ENCODE results near the gene SIGMAR1.
A peak's percentile ranks its signal among the peaks of the same experiment; 100 is the strongest.

The SIGMAR1 gene

DNA sequence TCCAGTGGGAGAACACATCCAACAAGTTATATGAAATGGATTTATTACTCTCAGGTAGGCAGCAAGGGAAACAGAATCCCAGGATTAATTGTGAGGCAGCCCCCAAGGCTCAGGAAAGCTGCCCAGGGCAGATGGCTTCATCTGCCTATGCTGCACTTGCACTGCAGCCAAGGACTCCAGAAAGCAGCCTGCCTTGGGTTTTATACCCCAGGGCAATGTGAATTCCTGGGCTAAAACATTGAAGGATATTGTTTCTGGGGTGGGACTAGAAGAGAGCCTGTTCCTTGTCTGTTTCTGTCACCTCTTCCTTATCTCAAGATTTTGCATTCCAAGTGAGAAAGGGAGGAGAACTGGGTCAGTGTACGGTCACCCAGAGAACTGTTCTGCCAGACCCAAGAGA lies 33.7 kb upstream of the SIGMAR1 start:
- DNase-seq (ENCODE audit: insufficient read length, low spot score) (no peak), FAIRE-seq (no peak)
- TF ChIP-seq TAF1 (IDR thresholded peaks at IDR 0.05; ENCODE audit: low read depth, low read length) (no peak), SPI1 (IDR thresholded peaks at IDR 0.05; ENCODE audit: low read depth, low read length) (no peak), POLR2A (IDR thresholded peaks at IDR 0.05; ENCODE audit: low read depth, low read length) (no peak), PAX5 (IDR thresholded peaks at IDR 0.05; ENCODE audit: insufficient read depth, low read length, severe bottlenecking) (no peak), POLR2AphosphoS5 (IDR thresholded peaks at IDR 0.05; ENCODE audit: low read depth, low read length) (no peak), POU2F2 (IDR thresholded peaks at IDR 0.05; ENCODE audit: low read depth, low read length) (no peak)

DNA sequence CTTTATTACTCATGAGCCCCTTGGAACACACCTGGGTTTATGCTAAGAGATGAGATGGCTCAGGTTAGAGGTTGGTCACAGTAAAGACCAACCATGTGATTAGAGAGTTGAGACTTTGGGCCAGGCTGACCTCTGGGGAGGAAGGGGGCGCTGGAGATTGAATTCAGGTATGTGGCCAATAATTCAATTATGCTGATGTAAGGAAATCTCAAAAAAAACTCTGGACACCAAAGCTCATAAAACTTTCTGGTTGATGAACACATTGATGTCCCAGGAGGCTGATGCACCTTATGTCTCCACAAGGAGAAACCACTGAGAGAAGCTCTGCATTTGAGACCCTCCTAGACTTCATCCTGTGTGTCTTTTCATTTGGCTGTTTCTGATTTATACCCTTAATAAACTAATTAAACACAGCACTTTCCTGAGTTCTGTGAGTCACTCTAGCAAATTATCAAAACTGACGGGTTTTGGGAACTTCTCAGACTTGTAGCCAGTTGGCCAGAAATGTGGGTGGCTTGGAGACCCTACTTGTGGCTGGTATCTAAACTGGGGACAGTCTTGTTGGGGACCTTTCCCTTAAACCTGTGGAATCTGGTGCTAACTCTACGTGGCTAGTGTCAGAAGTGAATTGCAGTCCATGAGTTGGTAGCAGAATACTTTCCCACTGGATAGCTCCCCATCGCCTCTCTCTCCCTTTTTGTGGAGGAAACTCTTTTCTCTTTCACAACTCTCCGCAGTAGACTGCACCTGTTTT lies 32.4 kb upstream of the SIGMAR1 start:
- DNase-seq (ENCODE audit: insufficient read length, low spot score): no peak
- no peak for TF ChIP-seq TAF1 (IDR thresholded peaks at IDR 0.05; ENCODE audit: low read depth, low read length)
- TF ChIP-seq POU2F2 (IDR thresholded peaks at IDR 0.05; ENCODE audit: low read depth, low read length): no peak
- TF ChIP-seq POLR2A (IDR thresholded peaks at IDR 0.05; ENCODE audit: low read depth, low read length): no peak
- TF ChIP-seq SPI1 (IDR thresholded peaks at IDR 0.05; ENCODE audit: low read depth, low read length): no peak
- no peak for TF ChIP-seq POLR2AphosphoS5 (IDR thresholded peaks at IDR 0.05; ENCODE audit: low read depth, low read length)
- no peak for TF ChIP-seq PAX5 (IDR thresholded peaks at IDR 0.05; ENCODE audit: insufficient read depth, low read length, severe bottlenecking)
- FAIRE-seq: no peak

DNA sequence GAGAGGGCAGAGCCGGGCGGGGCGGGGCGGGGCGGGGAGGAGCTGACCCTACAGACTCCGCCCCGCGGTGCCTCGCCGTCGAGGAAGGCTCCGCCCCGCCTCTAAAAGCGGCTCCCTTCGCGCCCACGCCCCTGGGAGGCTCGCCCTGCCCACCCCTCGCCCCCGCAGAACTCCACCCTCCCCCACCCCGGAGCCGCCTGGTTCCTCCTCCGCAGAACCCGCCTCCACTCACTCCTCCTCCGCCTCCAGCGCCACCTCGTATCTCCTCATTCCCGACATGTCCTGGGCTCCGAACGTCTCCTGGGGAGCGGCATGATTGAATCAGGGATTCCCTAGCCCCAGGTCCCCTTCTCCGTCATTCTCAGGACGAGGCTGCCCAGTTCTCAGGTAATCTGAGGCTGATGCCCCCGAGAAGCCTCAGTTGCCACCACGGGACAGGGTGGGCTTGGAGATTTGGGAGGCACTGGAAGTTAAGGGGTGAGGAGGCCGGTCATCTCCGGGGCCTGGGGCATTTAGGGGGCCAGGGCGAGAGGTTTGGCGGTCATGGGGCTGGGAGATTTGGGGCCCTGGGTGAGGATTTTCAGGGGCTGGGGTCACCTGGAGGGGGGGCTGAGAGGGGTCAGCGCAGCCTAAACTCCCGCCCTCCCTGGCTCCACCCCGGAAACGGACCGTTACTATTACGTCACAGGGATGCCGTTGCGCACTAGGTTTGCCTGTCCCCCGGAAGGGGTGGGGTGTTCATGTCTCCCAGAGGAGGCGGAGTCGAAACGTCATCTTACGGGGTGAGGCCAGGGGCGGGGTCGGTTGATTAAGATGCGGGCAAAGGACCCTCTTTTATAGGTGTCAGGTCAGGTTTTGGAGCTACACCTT lies 28.0 kb upstream of the SIGMAR1 start:
- DNase-seq (ENCODE audit: insufficient read length, low spot score) (peak; percentile 79), FAIRE-seq (peak; percentile 87)
- TF ChIP-seq SPI1 (IDR thresholded peaks at IDR 0.05; ENCODE audit: low read depth, low read length): no peak
- TF ChIP-seq PAX5 (IDR thresholded peaks at IDR 0.05; ENCODE audit: insufficient read depth, low read length, severe bottlenecking): no peak
- no peak for TF ChIP-seq POLR2AphosphoS5 (IDR thresholded peaks at IDR 0.05; ENCODE audit: low read depth, low read length)
- no peak for TF ChIP-seq POLR2A (IDR thresholded peaks at IDR 0.05; ENCODE audit: low read depth, low read length)

DNA sequence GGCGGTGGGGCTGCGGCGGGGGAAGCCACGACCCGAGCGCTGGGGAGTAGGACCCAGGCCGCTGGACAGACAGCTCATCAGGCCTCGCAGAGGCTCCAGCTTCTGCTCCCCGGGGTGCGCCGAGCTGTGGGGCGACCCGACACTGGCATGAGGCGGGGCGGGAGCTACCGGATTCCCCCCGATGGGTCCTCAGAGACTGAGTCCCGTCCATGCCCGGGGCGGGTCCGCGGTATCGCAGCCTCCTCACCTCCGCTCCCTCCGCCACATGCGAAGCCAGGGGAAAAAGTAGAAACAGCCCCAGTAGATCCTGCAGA lies 27.4 kb upstream of the SIGMAR1 start:
- DNase-seq (ENCODE audit: insufficient read length, low spot score) (no peak), FAIRE-seq (no peak)
- TF ChIP-seq POLR2A (IDR thresholded peaks at IDR 0.05; ENCODE audit: low read depth, low read length) (no peak), PAX5 (IDR thresholded peaks at IDR 0.05; ENCODE audit: insufficient read depth, low read length, severe bottlenecking) (no peak), POLR2AphosphoS5 (IDR thresholded peaks at IDR 0.05; ENCODE audit: low read depth, low read length) (no peak), SPI1 (IDR thresholded peaks at IDR 0.05; ENCODE audit: low read depth, low read length) (no peak), POU2F2 (IDR thresholded peaks at IDR 0.05; ENCODE audit: low read depth, low read length) (no peak), TAF1 (IDR thresholded peaks at IDR 0.05; ENCODE audit: low read depth, low read length) (no peak)

DNA sequence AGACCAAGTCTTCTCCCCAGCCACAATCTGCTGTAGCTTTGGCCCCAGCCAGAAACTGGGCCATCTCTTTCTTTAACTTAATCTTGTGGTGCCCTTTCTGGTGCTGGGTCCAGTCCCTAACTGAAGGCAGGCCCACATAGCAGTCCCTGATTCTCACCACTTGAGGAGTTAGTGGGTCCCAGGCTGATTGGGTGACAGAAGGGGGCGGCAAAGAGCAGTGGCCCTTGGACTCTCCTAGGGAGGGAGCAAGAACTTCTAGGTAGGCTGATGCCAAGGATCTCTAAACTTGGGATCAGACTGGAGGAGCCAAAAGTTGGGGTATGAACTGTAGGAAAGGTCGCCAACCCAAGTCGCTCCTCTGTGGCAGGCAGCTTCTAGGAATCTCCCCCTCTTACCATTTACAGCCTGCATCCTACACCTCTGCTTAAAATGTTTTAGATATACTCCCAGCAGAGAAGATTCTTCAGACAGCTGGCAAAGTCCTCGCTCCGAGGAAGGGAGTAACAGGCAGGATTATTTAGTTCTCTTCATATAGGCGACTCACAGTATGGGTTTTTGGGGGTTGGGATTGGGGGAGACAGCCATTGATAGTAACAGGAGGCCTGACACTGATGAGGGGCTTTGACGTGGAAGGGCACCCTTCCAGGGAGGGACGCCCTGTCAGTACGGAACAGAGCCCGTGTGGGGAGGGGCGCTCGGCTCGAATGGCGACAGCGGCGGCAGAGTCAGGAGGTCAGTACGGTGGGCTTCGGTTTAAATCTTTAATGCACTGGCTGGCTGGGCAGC lies 26.9 kb upstream of the SIGMAR1 start:
- TF ChIP-seq POLR2AphosphoS5 (IDR thresholded peaks at IDR 0.05; ENCODE audit: low read depth, low read length) (no peak), TAF1 (IDR thresholded peaks at IDR 0.05; ENCODE audit: low read depth, low read length) (no peak), SPI1 (IDR thresholded peaks at IDR 0.05; ENCODE audit: low read depth, low read length) (no peak), PAX5 (IDR thresholded peaks at IDR 0.05; ENCODE audit: insufficient read depth, low read length, severe bottlenecking) (no peak)
- DNase-seq (ENCODE audit: insufficient read length, low spot score) (peak; percentile 53), FAIRE-seq (peak; percentile 60)

DNA sequence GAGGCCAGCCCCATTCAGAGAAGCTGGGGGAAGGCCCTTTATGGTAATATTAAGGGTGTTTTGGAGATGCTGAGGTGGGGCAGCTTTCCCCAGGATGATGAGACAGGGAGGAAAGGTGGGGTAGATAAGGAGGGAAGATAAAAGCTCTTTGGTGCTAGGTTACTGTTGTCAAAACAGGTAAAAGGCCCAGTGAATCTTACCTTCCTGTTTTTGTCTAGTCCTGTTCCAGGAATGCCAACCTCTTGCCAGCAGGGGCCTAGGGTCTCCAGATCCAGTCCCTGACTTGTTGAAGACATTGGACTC lies 25.7 kb upstream of the SIGMAR1 start:
- no peak for DNase-seq (ENCODE audit: insufficient read length, low spot score)
- no peak for FAIRE-seq
- TF ChIP-seq POU2F2 (IDR thresholded peaks at IDR 0.05; ENCODE audit: low read depth, low read length): no peak
- TF ChIP-seq SPI1 (IDR thresholded peaks at IDR 0.05; ENCODE audit: low read depth, low read length): no peak
- TF ChIP-seq PAX5 (IDR thresholded peaks at IDR 0.05; ENCODE audit: insufficient read depth, low read length, severe bottlenecking): no peak

DNA sequence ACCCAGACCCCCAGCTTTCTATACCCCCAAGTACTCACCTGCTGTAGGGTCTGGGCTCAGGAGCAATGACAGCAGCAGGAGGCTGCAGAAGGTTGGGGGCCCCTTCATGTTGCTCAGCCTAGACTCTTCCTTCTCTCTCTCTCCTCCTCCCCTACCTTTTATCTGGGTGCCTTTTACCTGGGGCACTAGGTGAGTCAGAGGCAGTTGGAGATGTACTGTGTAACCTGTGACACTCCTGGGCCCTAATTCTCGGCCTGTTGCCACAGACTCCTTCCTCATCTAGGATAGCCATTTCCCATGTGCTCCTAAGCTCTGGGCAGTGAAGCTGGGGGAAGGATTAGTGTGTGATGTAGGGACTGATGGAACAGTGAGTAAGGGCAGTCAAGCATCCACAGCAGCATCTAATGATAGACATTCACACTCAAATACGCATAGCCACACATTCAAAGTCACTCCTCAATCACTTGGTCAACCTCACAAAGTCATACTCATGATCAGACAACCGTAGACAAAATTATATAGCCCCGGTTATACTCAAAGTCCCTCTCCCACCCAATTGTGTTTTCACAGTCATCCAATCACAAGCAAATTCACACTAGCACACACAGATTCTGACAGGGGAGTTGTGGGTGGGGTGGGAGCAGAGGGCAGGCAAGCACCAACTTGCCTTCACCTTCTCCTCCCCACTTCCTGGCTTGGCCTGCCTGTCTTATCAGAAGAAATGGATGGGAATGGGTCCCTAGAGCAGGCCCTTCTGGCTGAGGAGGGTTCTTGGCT lies 25.1 kb upstream of the SIGMAR1 start, which contains the start of gene CCL27:
Gene CCL27, minus strand, starts transcription at position 132 of the 777 bp plus-strand sequence. Its CDS starts 24 bp downstream, at position 108.
- TF ChIP-seq POU2F2 (IDR thresholded peaks at IDR 0.05; ENCODE audit: low read depth, low read length): no peak
- TF ChIP-seq SPI1 (IDR thresholded peaks at IDR 0.05; ENCODE audit: low read depth, low read length): no peak
- TF ChIP-seq TAF1 (IDR thresholded peaks at IDR 0.05; ENCODE audit: low read depth, low read length): no peak
- no peak for TF ChIP-seq PAX5 (IDR thresholded peaks at IDR 0.05; ENCODE audit: insufficient read depth, low read length, severe bottlenecking)
- no peak for TF ChIP-seq POLR2A (IDR thresholded peaks at IDR 0.05; ENCODE audit: low read depth, low read length)
- TF ChIP-seq POLR2AphosphoS5 (IDR thresholded peaks at IDR 0.05; ENCODE audit: low read depth, low read length): no peak
- no peak for FAIRE-seq
- DNase-seq (ENCODE audit: insufficient read length, low spot score): no peak

DNA sequence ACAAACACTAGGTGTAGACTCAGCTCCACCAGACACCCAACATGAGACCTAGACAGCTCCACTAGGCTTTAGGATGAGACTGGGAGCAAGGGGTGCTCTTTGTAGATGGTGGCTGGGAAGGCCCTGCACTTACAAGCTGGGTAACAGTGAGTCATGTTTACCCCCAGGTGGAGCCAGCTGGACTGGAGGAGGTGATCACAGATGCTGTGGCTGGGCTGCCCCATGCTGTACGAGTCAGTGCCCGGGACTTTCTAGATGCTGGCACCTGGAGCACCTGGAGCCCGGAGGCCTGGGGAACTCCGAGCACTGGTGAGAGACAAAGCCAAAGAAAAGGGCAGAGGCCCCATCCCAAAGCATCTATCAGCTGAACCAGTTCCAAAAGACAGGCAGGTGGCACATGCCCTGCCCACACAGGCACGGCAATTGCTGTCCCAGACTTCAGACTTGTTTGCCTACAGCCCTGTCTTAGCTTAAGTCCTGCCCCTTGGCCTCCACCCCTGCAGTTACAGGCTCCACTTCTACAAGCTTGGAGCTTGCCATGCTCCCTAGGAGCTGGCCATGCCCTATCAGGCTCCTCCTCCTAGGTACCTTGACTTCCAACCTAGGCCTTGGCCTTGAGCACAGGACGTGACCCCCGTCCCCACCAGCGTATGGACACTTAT lies 22.1 kb upstream of the SIGMAR1 start:
- FAIRE-seq (no peak), DNase-seq (ENCODE audit: insufficient read length, low spot score) (no peak)

More for the DNA sequence above, 22.1 kb upstream of the SIGMAR1 start:
- TF ChIP-seq POLR2AphosphoS5 (IDR thresholded peaks at IDR 0.05; ENCODE audit: low read depth, low read length): no peak
- TF ChIP-seq TAF1 (IDR thresholded peaks at IDR 0.05; ENCODE audit: low read depth, low read length): no peak
- no peak for TF ChIP-seq PAX5 (IDR thresholded peaks at IDR 0.05; ENCODE audit: insufficient read depth, low read length, severe bottlenecking)
- TF ChIP-seq SPI1 (IDR thresholded peaks at IDR 0.05; ENCODE audit: low read depth, low read length): no peak
- TF ChIP-seq POLR2A (IDR thresholded peaks at IDR 0.05; ENCODE audit: low read depth, low read length): no peak
- TF ChIP-seq POU2F2 (IDR thresholded peaks at IDR 0.05; ENCODE audit: low read depth, low read length): no peak
